Activated T-cell treated with anti-CD3 and anti-CD28 coated beads for 4 hours (primary cell): ENCODE measurements around the gene GSTO2.

Experiments
- DNase-seq: peaks from one replicate; pipeline ENCODE4 v3.0.0-alpha.2; 2020

The GSTO2 gene

GRCh38 chr10:104254493-104255310, 14.3 kb upstream of the GSTO2 start, which contains the start of gene GSTO1:
Gene GSTO1, plus strand, starts transcription at chr10:104254892. Its CDS starts 37 bp downstream, at chr10:104254929.
- peak; percentile 17 for DNase-seq

GRCh38 chr10:104255311-104255981, 13.5 kb upstream of the GSTO2 start:
- no peak for DNase-seq

GRCh38 chr10:104256335-104256961, 12.5 kb upstream of the GSTO2 start:
- DNase-seq = no peak

GRCh38 chr10:104257235-104257634, 11.7 kb upstream of the GSTO2 start:
- no peak for DNase-seq

GRCh38 chr10:104258209-104258608, 10.8 kb upstream of the GSTO2 start:
- DNase-seq = no peak

GRCh38 chr10:104259456-104259855, 9.5 kb upstream of the GSTO2 start:
- no peak for DNase-seq

- DNase-seq = no peak
These were observed 8.8 kb upstream of the GSTO2 start for GRCh38 chr10:104259999-104260774.

- DNase-seq = no peak
These were observed 8.2 kb upstream of the GSTO2 start for GRCh38 chr10:104260775-104261115.

- DNase-seq = no peak
These were observed 6.9 kb upstream of the GSTO2 start for GRCh38 chr10:104262055-104262454.

GRCh38 chr10:104264783-104265182, 4.2 kb upstream of the GSTO2 start:
- DNase-seq = no peak

GRCh38 chr10:104267721-104268404, 1.1 kb upstream of the GSTO2 start:
- DNase-seq = no peak

- no peak for DNase-seq
These were observed 625 bp upstream of the GSTO2 start for GRCh38 chr10:104268405-104268712.

GRCh38 chr10:104273286-104273685, 4.3 kb downstream of the GSTO2 start:
- no peak for DNase-seq

GRCh38 chr10:104273899-104274575, 5.1 kb downstream of the GSTO2 start:
- no peak for DNase-seq

- DNase-seq = peak; percentile 30
These were observed 6.1 kb downstream of the GSTO2 start for GRCh38 chr10:104274762-104275721.

GRCh38 chr10:104276192-104276591, 7.2 kb downstream of the GSTO2 start:
- no peak for DNase-seq

GRCh38 chr10:104277785-104278184, 8.8 kb downstream of the GSTO2 start:
- DNase-seq = no peak

- no peak for DNase-seq
These were observed 10.7 kb downstream of the GSTO2 start for GRCh38 chr10:104279550-104280259.

GRCh38 chr10:104281694-104282093, 12.7 kb downstream of the GSTO2 start:
- DNase-seq = no peak

- no peak for DNase-seq
These were observed 15.9 kb downstream of the GSTO2 start for GRCh38 chr10:104284846-104285245.
